ENCODE results near the gene C10orf143. TPM values are rescaled to one million over a fixed set of nuclear protein-coding genes. Genes with fewer than 3 reads are reported as not detected.

Gene C10orf143
- total RNA-seq, 1 donor = 2.5 TPM

GRCh38 chr10:130050721-130051120 is 59.9 kb downstream of the C10orf143 start:
- H3K79me2 ChIP-seq (ENCODE audit: insufficient read depth, low read length) = no peaks in the 10 kb centered on the region
- H2AFZ ChIP-seq (ENCODE audit: low read length) = no peak overlapping the region
- H3K4me2 ChIP-seq (ENCODE audit: insufficient read depth, low read length) = no peak overlapping the region
- no peaks in the 10 kb centered on the region for H3K4me1 ChIP-seq (ENCODE audit: insufficient read depth, low read length)
- no peak for TF ChIP-seq CTCF (IDR thresholded peaks at IDR 0.05; ENCODE audit: extremely low read depth, low read depth, low read length)
- no peaks in the 10 kb centered on the region for H4K20me1 ChIP-seq (ENCODE audit: insufficient read depth, low read length)
- DNase-seq (ENCODE audit: insufficient read length, low spot score, missing footprints) = no peak
- no peaks in the 10 kb centered on the region for H3K9me3 ChIP-seq (ENCODE audit: low read depth, low read length)
- no peak overlapping the region for H3K27ac ChIP-seq (ENCODE audit: low read depth, low read length)
- H3K27me3 ChIP-seq (ENCODE audit: insufficient read depth, low read length) = no peaks in the 10 kb centered on the region
- no peak overlapping the region for H3K4me3 ChIP-seq (ENCODE audit: insufficient read depth, low read length)
- H3K36me3 ChIP-seq (ENCODE audit: insufficient read depth, low read length) = no peaks in the 10 kb centered on the region

DNA sequence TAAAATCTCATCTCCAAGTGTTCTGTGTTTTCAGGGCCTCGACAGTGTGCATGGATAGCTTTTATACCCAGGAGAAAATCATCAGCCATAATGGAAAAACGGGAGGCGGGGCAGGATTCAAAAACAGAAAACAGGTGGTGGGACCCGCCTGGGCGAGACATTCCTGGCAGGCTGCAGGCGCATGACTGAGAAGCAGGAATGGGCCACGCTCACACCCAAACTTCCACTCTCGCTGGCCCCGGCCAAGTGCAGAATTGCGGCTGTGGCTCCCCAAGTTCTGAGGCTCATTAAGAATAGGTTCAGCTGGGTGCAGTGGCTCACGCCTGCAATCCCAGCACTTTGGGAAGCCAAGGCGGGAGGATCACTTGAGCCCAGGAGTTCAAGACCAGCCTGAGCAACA is 60.6 kb downstream of the C10orf143 start:
- no peak overlapping the region for H3K4me2 ChIP-seq (ENCODE audit: insufficient read depth, low read length)
- H3K79me2 ChIP-seq (ENCODE audit: insufficient read depth, low read length) = no peaks in the 10 kb centered on the region
- H3K27ac ChIP-seq (ENCODE audit: low read depth, low read length) = no peak overlapping the region
- no peaks in the 10 kb centered on the region for H3K4me1 ChIP-seq (ENCODE audit: insufficient read depth, low read length)
- no peak for TF ChIP-seq CTCF (IDR thresholded peaks at IDR 0.05; ENCODE audit: extremely low read depth, low read depth, low read length)
- no peak for DNase-seq (ENCODE audit: insufficient read length, low spot score, missing footprints)
- no peaks in the 10 kb centered on the region for H4K20me1 ChIP-seq (ENCODE audit: insufficient read depth, low read length)
- no peaks in the 10 kb centered on the region for H3K27me3 ChIP-seq (ENCODE audit: insufficient read depth, low read length)
- H3K36me3 ChIP-seq (ENCODE audit: insufficient read depth, low read length) = no peaks in the 10 kb centered on the region
- H3K9me3 ChIP-seq (ENCODE audit: low read depth, low read length) = no peaks in the 10 kb centered on the region
- H3K4me3 ChIP-seq (ENCODE audit: insufficient read depth, low read length) = no peak overlapping the region
- no peak overlapping the region for H2AFZ ChIP-seq (ENCODE audit: low read length)

DNA sequence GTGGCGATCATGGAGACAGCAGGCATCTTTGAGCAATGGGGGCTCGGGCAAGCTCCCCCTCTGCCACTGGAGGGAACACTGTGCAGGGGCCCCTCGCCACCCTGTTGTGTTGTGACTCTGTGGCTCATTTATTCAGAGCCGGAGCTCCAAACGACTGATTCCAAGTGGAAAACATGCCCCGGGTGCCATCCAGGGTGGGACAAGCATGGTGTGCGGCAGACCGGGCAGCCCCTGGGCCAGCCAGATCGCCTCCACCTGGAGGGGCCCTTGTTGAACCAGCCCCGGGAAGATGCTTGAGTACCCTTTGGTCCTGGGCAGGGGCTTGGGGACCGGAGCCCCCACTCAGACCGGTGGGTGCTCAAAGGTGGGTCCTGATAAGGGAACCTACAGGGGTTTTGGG is 61.4 kb downstream of the C10orf143 start:
- no peaks in the 10 kb centered on the region for H4K20me1 ChIP-seq (ENCODE audit: insufficient read depth, low read length)
- no peak for DNase-seq (ENCODE audit: insufficient read length, low spot score, missing footprints)
- H3K4me3 ChIP-seq (ENCODE audit: insufficient read depth, low read length) = no peak overlapping the region
- H3K4me2 ChIP-seq (ENCODE audit: insufficient read depth, low read length) = no peak overlapping the region
- H3K36me3 ChIP-seq (ENCODE audit: insufficient read depth, low read length) = no peaks in the 10 kb centered on the region
- no peak overlapping the region for H3K27ac ChIP-seq (ENCODE audit: low read depth, low read length)
- H3K4me1 ChIP-seq (ENCODE audit: insufficient read depth, low read length) = no peaks in the 10 kb centered on the region
- TF ChIP-seq CTCF (IDR thresholded peaks at IDR 0.05; ENCODE audit: extremely low read depth, low read depth, low read length) = no peak
- no peaks in the 10 kb centered on the region for H3K27me3 ChIP-seq (ENCODE audit: insufficient read depth, low read length)
- H2AFZ ChIP-seq (ENCODE audit: low read length) = no peak overlapping the region
- no peaks in the 10 kb centered on the region for H3K9me3 ChIP-seq (ENCODE audit: low read depth, low read length)
- H3K79me2 ChIP-seq (ENCODE audit: insufficient read depth, low read length) = no peaks in the 10 kb centered on the region

- no peak for DNase-seq (ENCODE audit: insufficient read length, low spot score, missing footprints)
- H2AFZ ChIP-seq (ENCODE audit: low read length) = no peak overlapping the region
- no peaks in the 10 kb centered on the region for H3K4me1 ChIP-seq (ENCODE audit: insufficient read depth, low read length)
- H3K4me3 ChIP-seq (ENCODE audit: insufficient read depth, low read length) = no peak overlapping the region
- no peak overlapping the region for H3K4me2 ChIP-seq (ENCODE audit: insufficient read depth, low read length)
- no peak overlapping the region for H3K27ac ChIP-seq (ENCODE audit: low read depth, low read length)
- no peaks in the 10 kb centered on the region for H3K79me2 ChIP-seq (ENCODE audit: insufficient read depth, low read length)
- no peaks in the 10 kb centered on the region for H4K20me1 ChIP-seq (ENCODE audit: insufficient read depth, low read length)
- H3K9me3 ChIP-seq (ENCODE audit: low read depth, low read length) = no peaks in the 10 kb centered on the region
- no peak for TF ChIP-seq CTCF (IDR thresholded peaks at IDR 0.05; ENCODE audit: extremely low read depth, low read depth, low read length)
- no peaks in the 10 kb centered on the region for H3K36me3 ChIP-seq (ENCODE audit: insufficient read depth, low read length)
- H3K27me3 ChIP-seq (ENCODE audit: insufficient read depth, low read length) = peaks cover 6% of the 10 kb centered on the region
These were observed 62.5 kb downstream of the C10orf143 start for GRCh38 chr10:130048081-130048480.
